HPDE6-E6E7 (cell line): ENCODE data around the gene INO80C.

Experiments
- DNase-seq: peaks from one replicate; pipeline ENCODE4 v3.0.0; 2011; ENCODE audit warnings: missing footprints; ENCODE audit errors: extremely low spot score

Gene INO80C

DNA sequence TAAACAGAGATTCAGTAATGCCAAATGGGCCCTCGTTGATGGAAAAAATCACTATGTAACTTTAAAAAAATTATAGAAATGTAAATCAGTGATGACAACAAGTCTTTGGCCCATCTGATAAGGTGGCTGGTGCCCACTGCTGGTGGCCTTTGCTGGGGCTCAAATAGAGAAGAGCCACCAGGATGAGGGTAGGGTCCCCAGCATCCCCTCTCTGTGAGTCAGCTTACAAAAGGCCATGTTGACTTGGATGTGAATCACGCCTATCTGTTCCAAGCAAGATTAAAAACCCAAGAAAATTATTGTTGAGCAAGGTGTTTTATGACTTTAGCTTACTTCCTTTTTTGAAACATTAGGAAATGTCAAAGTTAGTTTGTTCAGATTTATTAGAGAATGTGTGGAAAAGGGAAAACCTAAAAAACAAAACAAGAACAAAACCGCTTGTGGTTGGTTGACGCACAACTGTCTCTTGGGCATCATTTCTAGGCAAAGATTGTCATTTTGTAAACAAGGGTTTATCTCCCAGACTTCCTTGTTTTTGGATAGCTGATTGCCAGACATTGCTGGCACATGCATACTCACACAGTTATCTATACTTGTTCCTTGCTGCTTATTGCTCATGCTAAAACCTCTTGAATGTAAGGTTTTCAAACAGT is 66.9 kb downstream of the INO80C start:
- DNase-seq, result no peak

DNA sequence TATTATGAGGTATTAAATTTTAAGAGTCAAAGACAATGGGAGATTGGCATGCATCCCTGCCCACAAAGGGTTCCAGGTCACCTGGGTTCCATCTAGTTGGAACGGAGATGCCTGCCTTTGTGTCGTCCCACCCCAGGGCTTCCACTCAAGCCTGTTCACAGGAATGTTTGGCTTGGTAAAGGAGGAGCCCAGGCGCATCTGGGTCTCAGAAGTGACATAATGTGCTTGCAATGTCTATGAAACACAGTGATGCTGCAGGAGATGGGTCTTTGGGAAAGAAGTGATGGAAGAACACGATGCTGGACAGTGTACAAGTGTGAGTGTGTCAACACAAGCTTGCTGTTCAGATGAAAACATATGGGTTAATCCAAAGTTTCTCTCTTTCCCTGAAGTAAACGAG is 71.0 kb downstream of the INO80C start:
- DNase-seq, result no peak

DNA sequence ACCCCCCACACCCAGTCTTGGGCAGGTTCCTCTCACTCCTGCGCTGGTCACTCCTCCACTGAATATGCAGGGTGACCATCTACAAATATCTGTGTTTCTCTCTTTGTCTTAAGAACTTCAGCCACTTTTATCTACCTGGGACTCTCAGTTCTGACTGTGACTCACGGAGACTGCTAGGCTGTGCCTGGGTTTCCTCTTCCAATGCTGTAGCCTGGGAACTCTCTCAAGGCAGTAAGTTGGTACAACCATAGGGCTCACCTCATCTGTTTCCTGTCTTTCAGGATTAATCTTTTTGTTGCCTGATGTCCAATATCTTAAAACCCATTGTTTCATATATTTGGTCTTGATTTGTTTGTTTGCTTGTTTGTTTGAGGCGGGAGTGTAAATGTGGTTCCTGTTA is 73.4 kb downstream of the INO80C start:
- no peak for DNase-seq

- DNase-seq, result no peak
These were observed 75.5 kb downstream of the INO80C start for GRCh38 chr18:35422237-35422636.

DNA sequence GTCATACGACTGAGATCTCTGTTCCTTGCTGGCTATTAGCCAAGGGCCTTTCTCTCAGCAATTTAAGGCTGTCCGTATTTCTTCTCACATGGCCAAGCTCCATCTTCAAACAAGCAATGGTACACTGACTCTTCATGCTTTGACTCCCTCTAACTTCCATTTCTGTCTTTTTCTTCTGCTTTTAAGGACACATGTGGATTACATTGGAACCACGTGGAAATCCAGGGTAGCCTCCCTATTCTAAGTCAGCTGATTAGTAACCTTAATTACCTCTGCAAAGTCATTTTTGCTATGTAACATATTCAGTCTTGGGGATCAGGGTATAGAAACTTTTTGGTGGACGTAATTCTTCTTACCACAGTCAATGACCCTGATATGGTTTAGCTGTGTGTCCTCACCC is 79.2 kb downstream of the INO80C start:
- DNase-seq, result no peak
